ENCODE data around the gene SKA1. TPM values are rescaled to one million over a fixed set of nuclear protein-coding genes. Genes with fewer than 3 reads are reported as not detected.

Gene SKA1
- total RNA-seq, 1 experiment from 2014 or later: 18.1 TPM

DNA sequence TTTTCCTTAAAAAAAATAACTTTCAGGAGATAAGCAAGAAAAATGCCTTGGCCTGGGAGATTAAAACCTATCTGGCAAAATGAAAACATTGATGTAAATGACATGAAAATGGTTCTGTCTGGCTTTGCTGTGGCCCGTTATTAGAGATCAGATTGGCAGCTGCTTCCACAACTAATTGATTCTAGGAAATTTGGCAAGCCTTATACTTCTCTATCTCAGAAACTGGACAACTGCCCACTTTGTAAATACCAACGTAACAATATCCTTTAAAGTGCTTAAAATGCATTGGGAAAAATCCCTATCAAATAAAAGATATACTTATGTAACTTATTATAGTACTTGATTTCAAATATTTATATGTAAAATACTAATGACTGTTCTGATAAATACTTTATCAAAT, 14.2 kb upstream of the SKA1 start (continued):
- no peak for TF ChIP-seq FOXP1 (CRISPR knock-in tag; IDR thresholded peaks at IDR 0.05; ENCODE audit: borderline replicate concordance)

DNA sequence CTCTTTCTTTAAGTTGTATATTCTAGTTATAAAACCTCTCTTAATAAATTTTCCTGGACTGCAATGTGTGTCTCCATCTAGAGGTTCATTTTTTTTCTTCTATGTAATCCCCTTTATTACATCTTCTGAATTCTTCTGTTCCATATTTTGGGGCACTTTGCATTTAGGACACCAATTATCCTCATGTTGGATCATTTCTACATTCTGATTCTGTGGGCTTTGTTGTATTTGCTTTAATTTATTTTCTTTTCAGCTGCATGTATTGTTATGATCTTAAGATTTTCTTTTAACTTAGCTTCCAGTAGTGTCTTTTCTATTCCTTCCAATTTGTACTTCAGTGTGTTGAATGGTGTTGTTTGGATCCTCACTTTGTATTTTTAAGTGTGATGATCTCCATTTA, 5.2 kb upstream of the SKA1 start:
- CTCF ChIA-PET: no interaction called here
- POLR2A ChIA-PET: no interaction called here
- Mint-ChIP-seq H3K27me3 (ENCODE audit: low read depth) (peaks cover 28% of the 10 kb centered on the region), H3K9me3 (peaks cover 49% of the 10 kb centered on the region), H3K27ac (no peak overlapping the region), H3K4me1 (peaks cover 12% of the 10 kb centered on the region), H3K36me3 (peaks cover 19% of the 10 kb centered on the region), H3K4me3 (no peak overlapping the region)
- TF ChIP-seq, protein P1, sequence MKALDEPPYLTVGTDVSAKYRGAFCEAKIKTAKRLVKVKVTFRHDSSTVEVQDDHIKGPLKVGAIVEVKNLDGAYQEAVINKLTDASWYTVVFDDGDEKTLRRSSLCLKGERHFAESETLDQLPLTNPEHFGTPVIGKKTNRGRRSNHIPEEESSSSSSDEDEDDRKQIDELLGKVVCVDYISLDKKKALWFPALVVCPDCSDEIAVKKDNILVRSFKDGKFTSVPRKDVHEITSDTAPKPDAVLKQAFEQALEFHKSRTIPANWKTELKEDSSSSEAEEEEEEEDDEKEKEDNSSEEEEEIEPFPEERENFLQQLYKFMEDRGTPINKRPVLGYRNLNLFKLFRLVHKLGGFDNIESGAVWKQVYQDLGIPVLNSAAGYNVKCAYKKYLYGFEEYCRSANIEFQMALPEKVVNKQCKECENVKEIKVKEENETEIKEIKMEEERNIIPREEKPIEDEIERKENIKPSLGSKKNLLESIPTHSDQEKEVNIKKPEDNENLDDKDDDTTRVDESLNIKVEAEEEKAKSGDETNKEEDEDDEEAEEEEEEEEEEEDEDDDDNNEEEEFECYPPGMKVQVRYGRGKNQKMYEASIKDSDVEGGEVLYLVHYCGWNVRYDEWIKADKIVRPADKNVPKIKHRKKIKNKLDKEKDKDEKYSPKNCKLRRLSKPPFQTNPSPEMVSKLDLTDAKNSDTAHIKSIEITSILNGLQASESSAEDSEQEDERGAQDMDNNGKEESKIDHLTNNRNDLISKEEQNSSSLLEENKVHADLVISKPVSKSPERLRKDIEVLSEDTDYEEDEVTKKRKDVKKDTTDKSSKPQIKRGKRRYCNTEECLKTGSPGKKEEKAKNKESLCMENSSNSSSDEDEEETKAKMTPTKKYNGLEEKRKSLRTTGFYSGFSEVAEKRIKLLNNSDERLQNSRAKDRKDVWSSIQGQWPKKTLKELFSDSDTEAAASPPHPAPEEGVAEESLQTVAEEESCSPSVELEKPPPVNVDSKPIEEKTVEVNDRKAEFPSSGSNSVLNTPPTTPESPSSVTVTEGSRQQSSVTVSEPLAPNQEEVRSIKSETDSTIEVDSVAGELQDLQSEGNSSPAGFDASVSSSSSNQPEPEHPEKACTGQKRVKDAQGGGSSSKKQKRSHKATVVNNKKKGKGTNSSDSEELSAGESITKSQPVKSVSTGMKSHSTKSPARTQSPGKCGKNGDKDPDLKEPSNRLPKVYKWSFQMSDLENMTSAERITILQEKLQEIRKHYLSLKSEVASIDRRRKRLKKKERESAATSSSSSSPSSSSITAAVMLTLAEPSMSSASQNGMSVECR (CRISPR knock-in tag; IDR thresholded peaks at IDR 0.05; ENCODE audit: borderline replicate concordance): no peak
- no peak for TF ChIP-seq PRRX2 (CRISPR knock-in tag; IDR thresholded peaks at IDR 0.05)
- ATAC-seq (no peak), DNase-seq (ENCODE audit: low spot score) (no peak)

DNA sequence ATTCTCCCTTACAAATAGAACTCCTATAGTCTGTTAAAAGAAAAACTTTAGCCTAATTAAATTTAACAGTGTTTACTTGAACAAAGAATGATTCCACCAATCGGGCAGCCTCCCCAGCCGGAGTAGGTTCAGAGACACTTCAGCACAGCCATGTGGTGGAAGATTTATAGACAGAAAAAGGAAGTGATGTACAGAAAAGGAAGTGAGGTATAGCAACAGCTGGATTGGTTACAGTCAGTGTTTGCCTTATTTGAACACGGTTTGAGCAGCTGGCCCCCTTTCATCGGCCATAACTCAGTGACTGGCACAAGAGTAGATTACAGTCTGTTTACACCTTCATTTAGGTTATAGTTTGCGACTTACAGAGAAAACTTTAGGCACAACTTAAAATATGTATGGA, 2.1 kb upstream of the SKA1 start:
- H3K9me3 Mint-ChIP-seq: peaks cover 41% of the 10 kb centered on the region
- no peak overlapping the region for H3K4me3 Mint-ChIP-seq
- ATAC-seq (no peak), DNase-seq (ENCODE audit: low spot score) (no peak)
- CTCF ChIA-PET: no interaction called here
- H3K36me3 Mint-ChIP-seq: peaks cover 19% of the 10 kb centered on the region
- TF ChIP-seq TEAD1 (CRISPR knock-in tag; IDR thresholded peaks at IDR 0.05): no peak
- TF ChIP-seq, protein P2, sequence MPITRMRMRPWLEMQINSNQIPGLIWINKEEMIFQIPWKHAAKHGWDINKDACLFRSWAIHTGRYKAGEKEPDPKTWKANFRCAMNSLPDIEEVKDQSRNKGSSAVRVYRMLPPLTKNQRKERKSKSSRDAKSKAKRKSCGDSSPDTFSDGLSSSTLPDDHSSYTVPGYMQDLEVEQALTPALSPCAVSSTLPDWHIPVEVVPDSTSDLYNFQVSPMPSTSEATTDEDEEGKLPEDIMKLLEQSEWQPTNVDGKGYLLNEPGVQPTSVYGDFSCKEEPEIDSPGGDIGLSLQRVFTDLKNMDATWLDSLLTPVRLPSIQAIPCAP (CRISPR knock-in tag; IDR thresholded peaks at IDR 0.05): no peak
- no peak for TF ChIP-seq ATF1 (CRISPR knock-in tag; IDR thresholded peaks at IDR 0.05)
- TF ChIP-seq ZNF396 (CRISPR knock-in tag; IDR thresholded peaks at IDR 0.05; ENCODE audit: borderline replicate concordance): no peak
- TF ChIP-seq PRRX2 (CRISPR knock-in tag; IDR thresholded peaks at IDR 0.05): no peak
- no peak for TF ChIP-seq NR1H2 (CRISPR knock-in tag; IDR thresholded peaks at IDR 0.05)
- TF ChIP-seq, protein P3, sequence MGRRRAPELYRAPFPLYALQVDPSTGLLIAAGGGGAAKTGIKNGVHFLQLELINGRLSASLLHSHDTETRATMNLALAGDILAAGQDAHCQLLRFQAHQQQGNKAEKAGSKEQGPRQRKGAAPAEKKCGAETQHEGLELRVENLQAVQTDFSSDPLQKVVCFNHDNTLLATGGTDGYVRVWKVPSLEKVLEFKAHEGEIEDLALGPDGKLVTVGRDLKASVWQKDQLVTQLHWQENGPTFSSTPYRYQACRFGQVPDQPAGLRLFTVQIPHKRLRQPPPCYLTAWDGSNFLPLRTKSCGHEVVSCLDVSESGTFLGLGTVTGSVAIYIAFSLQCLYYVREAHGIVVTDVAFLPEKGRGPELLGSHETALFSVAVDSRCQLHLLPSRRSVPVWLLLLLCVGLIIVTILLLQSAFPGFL (CRISPR knock-in tag; IDR thresholded peaks at IDR 0.05; ENCODE audit: borderline replicate concordance): no peak
- no peak for TF ChIP-seq GTF2I (CRISPR knock-in tag; conservative IDR thresholded peaks at IDR 0.05)
- no peak for TF ChIP-seq FOXJ3 (CRISPR knock-in tag; IDR thresholded peaks at IDR 0.05; ENCODE audit: borderline replicate concordance)
- TF ChIP-seq NFYB (CRISPR knock-in tag; conservative IDR thresholded peaks at IDR 0.05; ENCODE audit: low read depth): no peak
- TF ChIP-seq FOXP1 (CRISPR knock-in tag; IDR thresholded peaks at IDR 0.05; ENCODE audit: borderline replicate concordance): no peak
- TF ChIP-seq, protein P4, sequence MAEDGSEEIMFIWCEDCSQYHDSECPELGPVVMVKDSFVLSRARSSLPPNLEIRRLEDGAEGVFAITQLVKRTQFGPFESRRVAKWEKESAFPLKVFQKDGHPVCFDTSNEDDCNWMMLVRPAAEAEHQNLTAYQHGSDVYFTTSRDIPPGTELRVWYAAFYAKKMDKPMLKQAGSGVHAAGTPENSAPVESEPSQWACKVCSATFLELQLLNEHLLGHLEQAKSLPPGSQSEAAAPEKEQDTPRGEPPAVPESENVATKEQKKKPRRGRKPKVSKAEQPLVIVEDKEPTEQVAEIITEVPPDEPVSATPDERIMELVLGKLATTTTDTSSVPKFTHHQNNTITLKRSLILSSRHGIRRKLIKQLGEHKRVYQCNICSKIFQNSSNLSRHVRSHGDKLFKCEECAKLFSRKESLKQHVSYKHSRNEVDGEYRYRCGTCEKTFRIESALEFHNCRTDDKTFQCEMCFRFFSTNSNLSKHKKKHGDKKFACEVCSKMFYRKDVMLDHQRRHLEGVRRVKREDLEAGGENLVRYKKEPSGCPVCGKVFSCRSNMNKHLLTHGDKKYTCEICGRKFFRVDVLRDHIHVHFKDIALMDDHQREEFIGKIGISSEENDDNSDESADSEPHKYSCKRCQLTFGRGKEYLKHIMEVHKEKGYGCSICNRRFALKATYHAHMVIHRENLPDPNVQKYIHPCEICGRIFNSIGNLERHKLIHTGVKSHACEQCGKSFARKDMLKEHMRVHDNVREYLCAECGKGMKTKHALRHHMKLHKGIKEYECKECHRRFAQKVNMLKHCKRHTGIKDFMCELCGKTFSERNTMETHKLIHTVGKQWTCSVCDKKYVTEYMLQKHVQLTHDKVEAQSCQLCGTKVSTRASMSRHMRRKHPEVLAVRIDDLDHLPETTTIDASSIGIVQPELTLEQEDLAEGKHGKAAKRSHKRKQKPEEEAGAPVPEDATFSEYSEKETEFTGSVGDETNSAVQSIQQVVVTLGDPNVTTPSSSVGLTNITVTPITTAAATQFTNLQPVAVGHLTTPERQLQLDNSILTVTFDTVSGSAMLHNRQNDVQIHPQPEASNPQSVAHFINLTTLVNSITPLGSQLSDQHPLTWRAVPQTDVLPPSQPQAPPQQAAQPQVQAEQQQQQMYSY (CRISPR knock-in tag; IDR thresholded peaks at IDR 0.05): no peak
- no peak for TF ChIP-seq ZNF423 (CRISPR knock-in tag; IDR thresholded peaks at IDR 0.05)
- TF ChIP-seq RORB (CRISPR knock-in tag; IDR thresholded peaks at IDR 0.05): no peak
- peaks cover 7% of the 10 kb centered on the region for H3K27me3 Mint-ChIP-seq (ENCODE audit: low read depth)
- POLR2A ChIA-PET: no interaction called here
- H3K4me1 Mint-ChIP-seq: peaks cover 20% of the 10 kb centered on the region
- H3K27ac Mint-ChIP-seq: no peak overlapping the region

All from WTC11 (cell line).